DOHH2 (cell line): ENCODE data around the gene KRT84.

Experiments
- H3F3A ChIP-seq: fragments of 200-600 bp; sonication (generic), shearing (Covaris generic); 2 replicates; pipeline ENCODE4 v1.6.0; 2016; ENCODE audit warnings: antibody characterized with exemption, mild to moderate bottlenecking; ENCODE audit not compliant: control insufficient read depth, insufficient read depth
- H3K27ac ChIP-seq: fragments of 200-600 bp; sonication (generic); 2 replicates; pipeline ENCODE4 v1.5.1; 2014; ENCODE audit warnings: low read depth, mild to moderate bottlenecking, low read length, moderate library complexity
- H3K27me3 ChIP-seq: fragments of 200-600 bp; sonication (generic); 2 replicates; pipeline ENCODE4 v1.6.1; 2014; ENCODE audit warnings: mild to moderate bottlenecking, low read length, mixed read lengths; ENCODE audit not compliant: control insufficient read depth
- H3K36me3 ChIP-seq: fragments of 200-600 bp; sonication (generic); 2 replicates; pipeline ENCODE4 v1.6.1; 2014; ENCODE audit warnings: mild to moderate bottlenecking, low read length, moderate library complexity, mixed read lengths; ENCODE audit not compliant: control insufficient read depth
- H3K4me1 ChIP-seq: fragments of 200-600 bp; sonication (generic); 2 replicates; pipeline ENCODE4 v1.6.1; 2014; ENCODE audit warnings: mild to moderate bottlenecking, low read length, mixed read lengths; ENCODE audit not compliant: control insufficient read depth
- H3K4me2 ChIP-seq: fragments of 200-600 bp; sonication (generic); 2 replicates; pipeline ENCODE4 v1.6.0; 2014; ENCODE audit warnings: mild to moderate bottlenecking, low read length, moderate library complexity
- H3K4me3 ChIP-seq: fragments of 200-600 bp; sonication (generic); 2 replicates; pipeline ENCODE4 v1.5.1; 2014; ENCODE audit warnings: mild to moderate bottlenecking, low read length, mixed read lengths
- H3K79me2 ChIP-seq: fragments of 200-600 bp; sonication (generic); 2 replicates; pipeline ENCODE4 v1.6.1; 2014; ENCODE audit warnings: mild to moderate bottlenecking, low read length, mixed read lengths; ENCODE audit not compliant: control insufficient read depth
- H3K9me2 ChIP-seq: fragments of 200-600 bp; sonication (generic); replicated peaks from 2 replicates; pipeline ENCODE4 v1.6.1; 2014; ENCODE audit warnings: mild to moderate bottlenecking, low read length, mixed read lengths; ENCODE audit not compliant: control insufficient read depth
- H3K9me3 ChIP-seq: fragments of 200-600 bp; sonication (generic); 2 replicates; pipeline ENCODE4 v1.6.1; 2014; ENCODE audit warnings: antibody characterized with exemption, low read length, mixed read lengths; ENCODE audit not compliant: control insufficient read depth, insufficient read depth
- H4K20me1 ChIP-seq: fragments of 200-600 bp; sonication (generic); 2 replicates; pipeline ENCODE4 v1.6.0; 2014; ENCODE audit warnings: low read depth, mild to moderate bottlenecking, antibody characterized with exemption, low read length, moderate library complexity; ENCODE audit not compliant: control insufficient read depth, insufficient read depth
- CTCF ChIP-seq: fragments of 200-600 bp; sonication (generic); IDR thresholded peaks from one replicate; pipeline ENCODE4 v1.5.1; 2014; ENCODE audit warnings: antibody characterized with exemption, mild to moderate bottlenecking, low read depth, low read length; ENCODE audit not compliant: poor library complexity, severe bottlenecking
- EZH2phosphoT487 ChIP-seq: fragments of 200-600 bp; sonication (generic); IDR thresholded peaks from 2 replicates; pipeline ENCODE4 v1.6.1; 2017; ENCODE audit warnings: borderline replicate concordance, mild to moderate bottlenecking, antibody characterized with exemption, low read length, moderate library complexity, mixed read lengths

Gene KRT84

GRCh38 chr12:52380271-52380694 lies 5.2 kb downstream of the KRT84 start:
- Histone ChIP-seq H3K4me1 (no peaks in the 10 kb centered on the region), H3K9me2 (no peaks in the 10 kb centered on the region), H3K4me2 (no peak overlapping the region), H3K27ac (no peak overlapping the region), H3K79me2 (no peaks in the 10 kb centered on the region), H3F3A (no peaks in the 10 kb centered on the region), H3K36me3 (no peaks in the 10 kb centered on the region), H4K20me1 (no peaks in the 10 kb centered on the region), H3K9me3 (no peaks in the 10 kb centered on the region), H3K27me3 (peaks cover 15% of the 10 kb centered on the region), H3K4me3 (no peak overlapping the region)
- peak; percentile 58 for TF ChIP-seq CTCF
- no peak for TF ChIP-seq EZH2phosphoT487

GRCh38 chr12:52379536-52379935 lies 5.9 kb downstream of the KRT84 start:
- Histone ChIP-seq H3K4me3 (no peak overlapping the region), H3K9me2 (no peaks in the 10 kb centered on the region), H3K36me3 (no peaks in the 10 kb centered on the region), H3K79me2 (no peaks in the 10 kb centered on the region), H3F3A (no peaks in the 10 kb centered on the region), H3K27ac (no peak overlapping the region), H4K20me1 (no peaks in the 10 kb centered on the region), H3K4me2 (no peak overlapping the region), H3K9me3 (no peaks in the 10 kb centered on the region), H3K4me1 (no peaks in the 10 kb centered on the region), H3K27me3 (peaks cover 15% of the 10 kb centered on the region)
- TF ChIP-seq EZH2phosphoT487 (no peak), CTCF (no peak)

- Histone ChIP-seq H3F3A (no peaks in the 10 kb centered on the region), H3K27ac (no peak overlapping the region), H4K20me1 (no peaks in the 10 kb centered on the region), H3K9me3 (no peaks in the 10 kb centered on the region), H3K4me3 (no peak overlapping the region), H3K27me3 (peaks cover 8% of the 10 kb centered on the region), H3K4me2 (no peak overlapping the region), H3K36me3 (no peaks in the 10 kb centered on the region), H3K9me2 (no peaks in the 10 kb centered on the region), H3K4me1 (no peaks in the 10 kb centered on the region), H3K79me2 (no peaks in the 10 kb centered on the region)
- TF ChIP-seq CTCF (no peak), EZH2phosphoT487 (no peak)
Measured at GRCh38 chr12:52378091-52378490, 7.4 kb downstream of the KRT84 start.

- Histone ChIP-seq H3K4me1 (no peaks in the 10 kb centered on the region), H3K27ac (no peak overlapping the region), H3K27me3 (no peaks in the 10 kb centered on the region; the same call in 1 of the 2 replicates), H3K79me2 (no peaks in the 10 kb centered on the region), H3K9me2 (no peaks in the 10 kb centered on the region), H3K36me3 (no peaks in the 10 kb centered on the region), H3K4me2 (no peak overlapping the region), H3F3A (no peaks in the 10 kb centered on the region), H3K4me3 (no peak overlapping the region), H4K20me1 (no peaks in the 10 kb centered on the region), H3K9me3 (no peaks in the 10 kb centered on the region)
- TF ChIP-seq CTCF, result no peak
- TF ChIP-seq EZH2phosphoT487, result no peak
Measured at GRCh38 chr12:52377266-52377665, 8.2 kb downstream of the KRT84 start.
